Liver (tissue), 9 donors: Measurements from ENCODE around the gene CXorf65. TPM values are rescaled to one million over a fixed set of nuclear protein-coding genes. Genes with fewer than 3 reads are reported as not detected.

Experiments
- DNase-seq: peaks from one replicate; pipeline ENCODE4 v3.0.0-alpha.2; 2017; ENCODE audit warnings: low spot score
- H3K27ac ChIP-seq, 2 donors: one replicate each; pipeline ENCODE4 v1.7.0; 2013; ENCODE audit warnings: inconsistent platforms in 2 of 2, low read length in 2 of 2, control low read depth in 1 of 2, low read depth in 1 of 2, mild to moderate bottlenecking in 1 of 2
- H3K27me3 ChIP-seq, 4 donors: one replicate each; pipeline versions ENCODE4 v1.6.1 to v1.7.0; 2013; ENCODE audit warnings: low read length in 3 of 4, inconsistent platforms in 1 of 4, mild to moderate bottlenecking in 1 of 4, moderate library complexity in 1 of 4; ENCODE audit not compliant: control insufficient read depth in 4 of 4, insufficient read depth in 4 of 4
- H3K36me3 ChIP-seq, 4 donors: one replicate each; pipeline versions ENCODE4 v1.6.1 to v1.7.0; 2013; ENCODE audit warnings: low read length in 3 of 4, mild to moderate bottlenecking in 3 of 4, low read depth in 1 of 4, moderate library complexity in 1 of 4; ENCODE audit not compliant: control insufficient read depth in 4 of 4, insufficient read depth in 3 of 4
- H3K4me1 ChIP-seq, 4 donors: one replicate each; pipeline versions ENCODE4 v1.6.1 to v1.7.0; 2013; ENCODE audit warnings: low read length in 3 of 4, mild to moderate bottlenecking in 3 of 4, moderate library complexity in 1 of 4; ENCODE audit not compliant: control insufficient read depth in 4 of 4, insufficient read depth in 4 of 4
- H3K4me3 ChIP-seq, 3 donors: one replicate each; pipeline versions ENCODE4 v1.6.1 to v1.7.0; 2013; ENCODE audit warnings: low read length in 3 of 3, control low read depth in 1 of 3, low read depth in 1 of 3, mild to moderate bottlenecking in 1 of 3
- H3K9ac ChIP-seq, 2 donors: one replicate each; pipeline ENCODE4 v1.7.0; 2013; ENCODE audit warnings: low read length in 2 of 2, mild to moderate bottlenecking in 2 of 2, moderate library complexity in 2 of 2, control low read depth in 1 of 2, low read depth in 1 of 2
- H3K9me3 ChIP-seq, 4 donors: one replicate each; pipeline versions ENCODE4 v1.6.1 to v1.7.0; 2013; ENCODE audit warnings: low read length in 3 of 4; ENCODE audit not compliant: control insufficient read depth in 4 of 4
- EGR1 ChIP-seq, 2 donors: IDR thresholded peaks; 2 replicates each; pipeline ENCODE4 v1.6.1; 2016 to 2018; ENCODE audit warnings: antibody characterized with exemption in 2 of 2, low read depth in 2 of 2
- FOXA1 ChIP-seq: IDR thresholded peaks from 2 replicates; pipeline ENCODE4 v1.6.1; 2016; ENCODE audit warnings: antibody characterized with exemption
- FOXA2 ChIP-seq: IDR thresholded peaks from 2 replicates; pipeline ENCODE4 v1.6.1; 2016; ENCODE audit warnings: antibody characterized with exemption
- GABPA ChIP-seq, 2 donors: IDR thresholded peaks in 1 of 2; conservative IDR thresholded peaks in 1 of 2; 2 replicates each; pipeline ENCODE4 v1.6.1; 2016; ENCODE audit warnings: antibody characterized with exemption in 2 of 2, mild to moderate bottlenecking in 1 of 2, moderate library complexity in 1 of 2
- HNF4A ChIP-seq, 2 donors: conservative IDR thresholded peaks; 2 replicates each; pipeline ENCODE4 v1.6.1; 2016; ENCODE audit warnings: antibody characterized with exemption in 2 of 2, mild to moderate bottlenecking in 2 of 2
- HNF4G ChIP-seq: IDR thresholded peaks from 2 replicates; pipeline ENCODE4 v1.6.1; 2016; ENCODE audit warnings: antibody characterized with exemption
- JUND ChIP-seq, 2 donors: IDR thresholded peaks; 2 replicates each; pipeline ENCODE4 v1.6.1; 2016; ENCODE audit warnings: antibody characterized with exemption in 2 of 2
- NR2F2 ChIP-seq: IDR thresholded peaks from 2 replicates; pipeline ENCODE4 v1.6.1; 2016; ENCODE audit warnings: antibody characterized with exemption
- RAD21 ChIP-seq, 2 donors: IDR thresholded peaks; 2 replicates each; pipeline ENCODE4 v1.6.1; 2016; ENCODE audit warnings: antibody characterized with exemption in 2 of 2, mild to moderate bottlenecking in 2 of 2
- RXRA ChIP-seq, 2 donors: IDR thresholded peaks; 2 replicates each; pipeline ENCODE4 v1.6.1; 2017 to 2018; ENCODE audit warnings: antibody characterized with exemption in 2 of 2, mild to moderate bottlenecking in 1 of 2
- SP1 ChIP-seq: IDR thresholded peaks from 2 replicates; pipeline ENCODE4 v1.6.1; 2018; ENCODE audit warnings: antibody characterized with exemption, mild to moderate bottlenecking
- TAF1 ChIP-seq: conservative IDR thresholded peaks from 2 replicates; pipeline ENCODE4 v1.6.1; 2016; ENCODE audit warnings: antibody characterized with exemption, mild to moderate bottlenecking
- YY1 ChIP-seq: IDR thresholded peaks from 2 replicates; pipeline ENCODE4 v1.6.1; 2016; ENCODE audit warnings: antibody characterized with exemption, mild to moderate bottlenecking
- WGBS: extraction: QIAGEN DNeasy Blood & Tissue Kit; methylation state at CpG from one replicate; pipeline ENCODE4 v1.1.7; 2013; 5-methylcytosine and 5-hydroxymethylcytosine counted together
- polyA plus RNA-seq, 2 donors: library from polyadenylated mRNA; stranded (reverse) in 1 of 2; unstranded in 1 of 2; fragments of 200-250 nt in 1 of 2; fragments of >200 nt in 1 of 2; fragmentation: Nextera tagmentation in 1 of 2; extraction: Ambion mirVana in 1 of 2; gene quantifications; one replicate each; pipeline versions ENCODE4 v1.2.1 to v1.2.3, GENCODE V29; 2013 to 2015
- total RNA-seq, 2 donors: library from RNA; depleted of rRNA; stranded (reverse); fragments of >200 nt; gene quantifications; one replicate each; pipeline ENCODE4 v1.2.3, GENCODE V29; 2014
- TF ChIP-seq, protein P1 (sequence below): IDR thresholded peaks from 2 replicates; pipeline ENCODE4 v1.6.1; 2016; ENCODE audit warnings: antibody characterized with exemption
- TF ChIP-seq, protein P2 (sequence below): fragments of 150-350 bp; IDR thresholded peaks from 2 replicates; pipeline ENCODE4 v1.5.1; 2017; ENCODE audit warnings: improper control_type of control experiment, low read depth, low read length; ENCODE audit not compliant: missing input control
- TF ChIP-seq, protein P3 (sequence below): IDR thresholded peaks from 2 replicates; pipeline ENCODE4 v1.6.1; 2016; ENCODE audit warnings: antibody characterized with exemption, mild to moderate bottlenecking
- TF ChIP-seq, protein P4 (sequence below): IDR thresholded peaks from 2 replicates; pipeline ENCODE4 v1.6.1; 2016; ENCODE audit warnings: antibody characterized with exemption
- TF ChIP-seq, protein P5 (sequence below): IDR thresholded peaks from 2 replicates; pipeline ENCODE4 v1.6.1; 2016; ENCODE audit warnings: antibody characterized with exemption
- donor health status: healthy.
- donor health status: healthy.
- donor health status: healthy.
- donor health status: healthy.
- donor health status: healthy.

The CXorf65 gene
- total and polyA plus RNA-seq, 4 donors = not detected

DNA sequence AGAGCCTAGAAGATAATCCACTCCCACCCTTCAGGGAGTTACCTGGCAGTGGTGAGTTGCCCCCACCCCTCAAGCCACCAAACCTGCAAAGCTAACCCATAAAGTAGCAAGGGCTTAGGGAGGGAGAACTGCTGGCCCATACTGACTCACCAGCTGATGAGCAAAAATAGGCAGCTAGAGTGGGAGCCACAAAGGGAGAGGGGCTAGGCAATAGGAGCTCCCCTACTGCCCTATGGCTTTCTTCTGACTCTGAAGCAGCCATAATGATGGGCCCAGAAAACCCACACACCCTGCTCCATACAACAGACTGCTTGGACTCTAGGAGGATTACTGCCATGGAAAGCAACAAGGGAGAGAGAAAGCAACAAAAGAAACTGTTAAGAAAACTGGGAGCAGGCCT, 46.4 kb downstream of the CXorf65 start (continued):
- TF ChIP-seq, protein P1, sequence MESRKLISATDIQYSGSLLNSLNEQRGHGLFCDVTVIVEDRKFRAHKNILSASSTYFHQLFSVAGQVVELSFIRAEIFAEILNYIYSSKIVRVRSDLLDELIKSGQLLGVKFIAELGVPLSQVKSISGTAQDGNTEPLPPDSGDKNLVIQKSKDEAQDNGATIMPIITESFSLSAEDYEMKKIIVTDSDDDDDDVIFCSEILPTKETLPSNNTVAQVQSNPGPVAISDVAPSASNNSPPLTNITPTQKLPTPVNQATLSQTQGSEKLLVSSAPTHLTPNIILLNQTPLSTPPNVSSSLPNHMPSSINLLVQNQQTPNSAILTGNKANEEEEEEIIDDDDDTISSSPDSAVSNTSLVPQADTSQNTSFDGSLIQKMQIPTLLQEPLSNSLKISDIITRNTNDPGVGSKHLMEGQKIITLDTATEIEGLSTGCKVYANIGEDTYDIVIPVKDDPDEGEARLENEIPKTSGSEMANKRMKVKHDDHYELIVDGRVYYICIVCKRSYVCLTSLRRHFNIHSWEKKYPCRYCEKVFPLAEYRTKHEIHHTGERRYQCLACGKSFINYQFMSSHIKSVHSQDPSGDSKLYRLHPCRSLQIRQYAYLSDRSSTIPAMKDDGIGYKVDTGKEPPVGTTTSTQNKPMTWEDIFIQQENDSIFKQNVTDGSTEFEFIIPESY = no peak
- TF ChIP-seq FOXA1 (no peak), SP1 (no peak), HNF4A (conservative IDR thresholded peaks at IDR 0.05) (no peak)

DNA sequence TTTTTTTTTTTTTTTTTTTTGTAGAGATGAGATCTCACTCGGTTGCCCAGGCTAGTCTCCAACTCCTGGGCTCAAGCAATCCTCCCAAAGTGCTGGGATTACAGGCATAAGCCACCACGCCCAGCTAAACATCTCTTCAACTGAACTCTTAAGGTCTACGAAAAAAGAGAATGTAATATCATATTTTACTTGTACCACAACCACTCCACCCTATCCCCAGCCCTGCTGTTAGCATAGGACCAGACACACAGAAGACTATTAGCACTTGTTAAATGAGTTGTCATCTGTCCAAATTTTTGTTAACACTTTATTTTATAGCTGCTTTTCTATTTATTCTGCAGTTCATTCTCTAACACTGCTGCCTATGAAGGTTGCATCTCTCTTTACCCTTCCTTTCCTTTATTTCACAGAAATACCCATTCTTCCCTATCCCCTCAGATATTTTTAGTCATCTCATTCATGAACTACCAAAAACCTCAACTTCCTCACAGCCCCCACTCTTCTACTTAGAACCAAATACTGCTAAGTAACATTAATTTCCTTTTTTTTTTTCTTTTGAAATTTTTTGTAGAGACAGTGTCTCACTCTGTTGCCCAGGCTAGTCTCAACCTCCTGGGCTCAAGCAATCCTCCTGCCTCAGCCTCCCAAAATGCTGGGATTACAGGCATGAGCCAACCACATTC, 48.6 kb downstream of the CXorf65 start:
- TF ChIP-seq, protein P2, sequence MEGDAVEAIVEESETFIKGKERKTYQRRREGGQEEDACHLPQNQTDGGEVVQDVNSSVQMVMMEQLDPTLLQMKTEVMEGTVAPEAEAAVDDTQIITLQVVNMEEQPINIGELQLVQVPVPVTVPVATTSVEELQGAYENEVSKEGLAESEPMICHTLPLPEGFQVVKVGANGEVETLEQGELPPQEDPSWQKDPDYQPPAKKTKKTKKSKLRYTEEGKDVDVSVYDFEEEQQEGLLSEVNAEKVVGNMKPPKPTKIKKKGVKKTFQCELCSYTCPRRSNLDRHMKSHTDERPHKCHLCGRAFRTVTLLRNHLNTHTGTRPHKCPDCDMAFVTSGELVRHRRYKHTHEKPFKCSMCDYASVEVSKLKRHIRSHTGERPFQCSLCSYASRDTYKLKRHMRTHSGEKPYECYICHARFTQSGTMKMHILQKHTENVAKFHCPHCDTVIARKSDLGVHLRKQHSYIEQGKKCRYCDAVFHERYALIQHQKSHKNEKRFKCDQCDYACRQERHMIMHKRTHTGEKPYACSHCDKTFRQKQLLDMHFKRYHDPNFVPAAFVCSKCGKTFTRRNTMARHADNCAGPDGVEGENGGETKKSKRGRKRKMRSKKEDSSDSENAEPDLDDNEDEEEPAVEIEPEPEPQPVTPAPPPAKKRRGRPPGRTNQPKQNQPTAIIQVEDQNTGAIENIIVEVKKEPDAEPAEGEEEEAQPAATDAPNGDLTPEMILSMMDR = no peak
- TF ChIP-seq HNF4G (no peak), GABPA (IDR thresholded peaks at IDR 0.05 in 1 of 2, conservative IDR thresholded peaks at IDR 0.05 in 1 of 2) (no peak), RXRA (IDR thresholded peaks at IDR 0.05) (no peak), TAF1 (no peak), EGR1 (IDR thresholded peaks at IDR 0.05; ENCODE audit: low read depth in 2 of 2) (no peak), SP1 (no peak), HNF4A (conservative IDR thresholded peaks at IDR 0.05) (no peak), JUND (IDR thresholded peaks at IDR 0.05) (no peak), RAD21 (IDR thresholded peaks at IDR 0.05) (no peak), YY1 (no peak), FOXA2 (no peak), NR2F2 (no peak), FOXA1 (no peak)
- TF ChIP-seq, protein P3, sequence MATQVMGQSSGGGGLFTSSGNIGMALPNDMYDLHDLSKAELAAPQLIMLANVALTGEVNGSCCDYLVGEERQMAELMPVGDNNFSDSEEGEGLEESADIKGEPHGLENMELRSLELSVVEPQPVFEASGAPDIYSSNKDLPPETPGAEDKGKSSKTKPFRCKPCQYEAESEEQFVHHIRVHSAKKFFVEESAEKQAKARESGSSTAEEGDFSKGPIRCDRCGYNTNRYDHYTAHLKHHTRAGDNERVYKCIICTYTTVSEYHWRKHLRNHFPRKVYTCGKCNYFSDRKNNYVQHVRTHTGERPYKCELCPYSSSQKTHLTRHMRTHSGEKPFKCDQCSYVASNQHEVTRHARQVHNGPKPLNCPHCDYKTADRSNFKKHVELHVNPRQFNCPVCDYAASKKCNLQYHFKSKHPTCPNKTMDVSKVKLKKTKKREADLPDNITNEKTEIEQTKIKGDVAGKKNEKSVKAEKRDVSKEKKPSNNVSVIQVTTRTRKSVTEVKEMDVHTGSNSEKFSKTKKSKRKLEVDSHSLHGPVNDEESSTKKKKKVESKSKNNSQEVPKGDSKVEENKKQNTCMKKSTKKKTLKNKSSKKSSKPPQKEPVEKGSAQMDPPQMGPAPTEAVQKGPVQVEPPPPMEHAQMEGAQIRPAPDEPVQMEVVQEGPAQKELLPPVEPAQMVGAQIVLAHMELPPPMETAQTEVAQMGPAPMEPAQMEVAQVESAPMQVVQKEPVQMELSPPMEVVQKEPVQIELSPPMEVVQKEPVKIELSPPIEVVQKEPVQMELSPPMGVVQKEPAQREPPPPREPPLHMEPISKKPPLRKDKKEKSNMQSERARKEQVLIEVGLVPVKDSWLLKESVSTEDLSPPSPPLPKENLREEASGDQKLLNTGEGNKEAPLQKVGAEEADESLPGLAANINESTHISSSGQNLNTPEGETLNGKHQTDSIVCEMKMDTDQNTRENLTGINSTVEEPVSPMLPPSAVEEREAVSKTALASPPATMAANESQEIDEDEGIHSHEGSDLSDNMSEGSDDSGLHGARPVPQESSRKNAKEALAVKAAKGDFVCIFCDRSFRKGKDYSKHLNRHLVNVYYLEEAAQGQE = no peak
- TF ChIP-seq, protein P1 = no peak
- TF ChIP-seq, protein P4, sequence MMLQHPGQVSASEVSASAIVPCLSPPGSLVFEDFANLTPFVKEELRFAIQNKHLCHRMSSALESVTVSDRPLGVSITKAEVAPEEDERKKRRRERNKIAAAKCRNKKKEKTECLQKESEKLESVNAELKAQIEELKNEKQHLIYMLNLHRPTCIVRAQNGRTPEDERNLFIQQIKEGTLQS = no peak
- TF ChIP-seq, protein P5, sequence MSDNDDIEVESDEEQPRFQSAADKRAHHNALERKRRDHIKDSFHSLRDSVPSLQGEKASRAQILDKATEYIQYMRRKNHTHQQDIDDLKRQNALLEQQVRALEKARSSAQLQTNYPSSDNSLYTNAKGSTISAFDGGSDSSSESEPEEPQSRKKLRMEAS = no peak
- Histone ChIP-seq H3K27me3 (no peaks in the 10 kb centered on the region), H3K4me3 (no peak overlapping the region), H3K9me3 (no peaks in the 10 kb centered on the region), H3K27ac (no peak overlapping the region), H3K4me1 (no peaks in the 10 kb centered on the region), H3K36me3 (peaks cover 0 to 10% (median 6%) of the 10 kb centered on the region in 4 donors), H3K9ac (no peak overlapping the region)
- no peak for DNase-seq
- WGBS = 93% methylated on average over 3 of the region's 3 CpGs
